ENCODE data around the gene PIPOX.

Gene PIPOX

DNA sequence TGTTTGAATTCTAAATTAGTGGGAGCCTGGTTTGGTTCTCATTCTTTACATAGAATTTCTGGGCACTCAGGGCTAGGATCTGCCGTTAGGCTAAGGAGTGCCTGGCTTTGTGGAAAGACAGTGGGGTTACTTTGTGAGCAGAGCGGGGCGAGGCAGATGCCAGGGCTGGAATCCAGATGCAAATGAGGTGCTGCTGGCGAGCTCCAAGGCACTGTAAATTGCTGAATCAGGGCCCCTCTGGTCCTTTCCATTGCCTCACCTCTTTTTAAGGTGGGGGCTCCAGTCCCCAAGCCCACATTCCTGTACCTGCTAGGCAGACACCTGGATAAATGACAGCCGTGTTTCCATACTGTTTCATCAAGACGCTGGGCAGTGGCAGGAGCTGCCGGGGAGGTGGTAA is 33.8 kb downstream of the PIPOX start:
- Histone ChIP-seq H3K4me2 (ENCODE audit: low read length) (no peak overlapping the region), H3K79me2 (ENCODE audit: low read length) (no peaks in the 10 kb centered on the region), H3K4me1 (ENCODE audit: low read length) (no peaks in the 10 kb centered on the region), H3K9me3 (ENCODE audit: insufficient read depth, low read length) (no peaks in the 10 kb centered on the region), H3K9ac (ENCODE audit: low read length) (no peak overlapping the region), H2AFZ (ENCODE audit: low read depth, low read length) (no peak overlapping the region), H4K20me1 (ENCODE audit: insufficient read depth, low read length) (no peaks in the 10 kb centered on the region), H3K27ac (ENCODE audit: low read length) (no peak overlapping the region), H3K4me3 (ENCODE audit: low read length) (no peak overlapping the region), H3K27me3 (ENCODE audit: low read depth, low read length) (no peaks in the 10 kb centered on the region), H3K36me3 (replicated peaks; ENCODE audit: low read depth, low read length) (no peaks in the 10 kb centered on the region)
- TF ChIP-seq EZH2phosphoT487 (IDR thresholded peaks at IDR 0.05; ENCODE audit: low read depth), result no peak
- TF ChIP-seq, protein P1, sequence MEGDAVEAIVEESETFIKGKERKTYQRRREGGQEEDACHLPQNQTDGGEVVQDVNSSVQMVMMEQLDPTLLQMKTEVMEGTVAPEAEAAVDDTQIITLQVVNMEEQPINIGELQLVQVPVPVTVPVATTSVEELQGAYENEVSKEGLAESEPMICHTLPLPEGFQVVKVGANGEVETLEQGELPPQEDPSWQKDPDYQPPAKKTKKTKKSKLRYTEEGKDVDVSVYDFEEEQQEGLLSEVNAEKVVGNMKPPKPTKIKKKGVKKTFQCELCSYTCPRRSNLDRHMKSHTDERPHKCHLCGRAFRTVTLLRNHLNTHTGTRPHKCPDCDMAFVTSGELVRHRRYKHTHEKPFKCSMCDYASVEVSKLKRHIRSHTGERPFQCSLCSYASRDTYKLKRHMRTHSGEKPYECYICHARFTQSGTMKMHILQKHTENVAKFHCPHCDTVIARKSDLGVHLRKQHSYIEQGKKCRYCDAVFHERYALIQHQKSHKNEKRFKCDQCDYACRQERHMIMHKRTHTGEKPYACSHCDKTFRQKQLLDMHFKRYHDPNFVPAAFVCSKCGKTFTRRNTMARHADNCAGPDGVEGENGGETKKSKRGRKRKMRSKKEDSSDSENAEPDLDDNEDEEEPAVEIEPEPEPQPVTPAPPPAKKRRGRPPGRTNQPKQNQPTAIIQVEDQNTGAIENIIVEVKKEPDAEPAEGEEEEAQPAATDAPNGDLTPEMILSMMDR (IDR thresholded peaks at IDR 0.05; ENCODE audit: low read depth, low read length), result no peak

DNA sequence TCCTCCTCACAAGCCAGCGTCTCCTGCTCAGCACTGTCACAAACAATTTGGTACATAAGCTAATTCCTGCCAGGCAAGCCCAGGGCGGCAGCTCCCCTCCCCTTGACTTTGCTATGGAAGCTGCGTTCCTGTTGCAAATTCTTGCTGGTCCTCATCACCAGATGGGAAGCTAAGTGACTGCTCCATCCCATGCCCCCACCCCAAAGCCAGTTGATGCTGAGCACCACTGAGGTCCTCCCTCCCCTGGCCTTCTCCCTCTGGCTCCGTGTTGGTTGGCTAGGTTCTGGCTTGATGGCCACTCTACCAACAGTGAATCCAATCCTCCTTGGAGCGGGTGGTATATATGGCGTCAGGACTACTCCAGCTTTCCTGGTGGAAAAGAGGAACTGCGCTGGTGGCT is 34.4 kb downstream of the PIPOX start:
- H3K36me3 ChIP-seq (replicated peaks; ENCODE audit: low read depth, low read length), result no peaks in the 10 kb centered on the region
- no peak overlapping the region for H3K4me3 ChIP-seq (ENCODE audit: low read length)
- no peak overlapping the region for H3K27ac ChIP-seq (ENCODE audit: low read length)

DNA sequence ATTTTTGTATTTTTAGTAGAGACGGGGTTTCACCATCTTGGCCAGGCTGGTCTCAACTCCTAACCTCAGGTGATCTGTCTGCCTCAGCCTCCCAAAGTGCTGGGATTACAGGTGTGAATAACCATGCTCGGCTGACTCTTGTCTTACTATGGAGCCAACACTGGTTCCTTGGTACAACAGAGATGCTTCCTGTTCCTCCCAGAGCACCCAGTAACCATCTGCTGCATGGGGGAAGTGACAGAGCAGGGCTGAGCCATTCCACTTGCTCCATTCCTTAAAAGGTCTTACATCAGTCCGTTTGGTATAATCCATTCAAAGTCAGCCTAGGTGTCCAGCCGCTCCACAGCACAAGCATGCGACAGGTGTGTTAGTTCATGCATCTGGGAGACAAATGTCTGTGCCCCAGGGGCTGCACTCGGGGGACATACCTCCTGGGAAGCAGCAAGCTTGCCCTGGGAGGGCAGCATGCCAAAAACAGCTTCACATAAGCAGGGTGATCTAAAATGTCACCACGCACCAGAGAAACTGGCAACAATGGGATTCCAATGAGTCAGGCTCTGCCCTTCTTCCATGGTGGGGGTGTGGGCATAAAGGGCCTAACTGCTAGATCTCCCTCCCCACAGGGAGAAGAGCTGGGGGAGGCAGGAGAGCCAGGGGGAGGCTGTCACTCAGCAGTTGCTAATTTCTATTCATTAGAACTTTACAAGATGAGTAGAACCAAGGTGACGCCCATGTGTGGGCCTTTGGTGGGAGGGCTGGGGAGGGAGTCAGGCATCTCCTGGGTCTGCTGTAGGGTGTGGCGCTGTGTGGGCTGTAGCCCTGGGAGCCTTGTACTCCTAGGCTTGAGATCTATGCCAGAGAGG is 35.5 kb downstream of the PIPOX start:
- no peak overlapping the region for H3K4me3 ChIP-seq (ENCODE audit: low read length)
- no peak overlapping the region for H2AFZ ChIP-seq (ENCODE audit: low read depth, low read length)
- no peak overlapping the region for H3K9ac ChIP-seq (ENCODE audit: low read length)
- H3K36me3 ChIP-seq (replicated peaks; ENCODE audit: low read depth, low read length), result no peaks in the 10 kb centered on the region
- H3K79me2 ChIP-seq (ENCODE audit: low read length), result no peaks in the 10 kb centered on the region
- TF ChIP-seq EZH2phosphoT487 (IDR thresholded peaks at IDR 0.05; ENCODE audit: low read depth), result no peak
- TF ChIP-seq, protein P1 (IDR thresholded peaks at IDR 0.05; ENCODE audit: low read depth, low read length), result no peak
- no peaks in the 10 kb centered on the region for H3K4me1 ChIP-seq (ENCODE audit: low read length)
- no peaks in the 10 kb centered on the region for H3K9me3 ChIP-seq (ENCODE audit: insufficient read depth, low read length)
- no peaks in the 10 kb centered on the region for H4K20me1 ChIP-seq (ENCODE audit: insufficient read depth, low read length)
- no peaks in the 10 kb centered on the region for H3K27me3 ChIP-seq (ENCODE audit: low read depth, low read length)
- no peak overlapping the region for H3K4me2 ChIP-seq (ENCODE audit: low read length)
- H3K27ac ChIP-seq (ENCODE audit: low read length), result no peak overlapping the region

More for the DNA sequence above, 34.4 kb downstream of the PIPOX start:
- Histone ChIP-seq H3K4me1 (ENCODE audit: low read length) (no peaks in the 10 kb centered on the region), H4K20me1 (ENCODE audit: insufficient read depth, low read length) (no peaks in the 10 kb centered on the region), H3K4me2 (ENCODE audit: low read length) (no peak overlapping the region), H3K9me3 (ENCODE audit: insufficient read depth, low read length) (no peaks in the 10 kb centered on the region), H3K27me3 (ENCODE audit: low read depth, low read length) (no peaks in the 10 kb centered on the region), H2AFZ (ENCODE audit: low read depth, low read length) (no peak overlapping the region), H3K9ac (ENCODE audit: low read length) (no peak overlapping the region), H3K79me2 (ENCODE audit: low read length) (no peaks in the 10 kb centered on the region)
- TF ChIP-seq, protein P1 (IDR thresholded peaks at IDR 0.05; ENCODE audit: low read depth, low read length), result no peak
- no peak for TF ChIP-seq EZH2phosphoT487 (IDR thresholded peaks at IDR 0.05; ENCODE audit: low read depth)

DNA sequence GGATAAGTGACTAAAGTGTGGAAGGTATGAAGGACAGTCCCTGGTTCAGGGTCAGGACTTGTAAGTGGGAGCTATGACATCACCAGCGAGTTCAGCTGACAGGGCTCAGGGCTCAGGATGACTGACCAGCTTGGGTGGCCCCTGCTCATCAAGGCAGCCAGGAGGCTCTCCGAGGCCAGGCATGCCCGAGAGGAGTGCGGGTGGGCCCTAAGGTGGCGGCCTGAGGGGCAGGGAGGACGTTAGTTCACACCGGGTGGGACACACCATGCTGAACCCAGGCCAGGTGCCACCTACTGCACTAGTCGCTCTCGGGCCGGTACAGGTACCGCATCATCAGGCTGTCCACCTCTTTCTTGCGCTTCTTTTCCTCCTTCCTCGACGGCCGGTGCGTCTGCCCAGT is 36.5 kb downstream of the PIPOX start:
- no peak overlapping the region for H3K27ac ChIP-seq (ENCODE audit: low read length)
- H3K4me2 ChIP-seq (ENCODE audit: low read length), result no peak overlapping the region
- H3K4me1 ChIP-seq (ENCODE audit: low read length), result no peaks in the 10 kb centered on the region
- no peak overlapping the region for H3K9ac ChIP-seq (ENCODE audit: low read length)
- no peaks in the 10 kb centered on the region for H3K79me2 ChIP-seq (ENCODE audit: low read length)
- H4K20me1 ChIP-seq (ENCODE audit: insufficient read depth, low read length), result no peaks in the 10 kb centered on the region
- no peak overlapping the region for H2AFZ ChIP-seq (ENCODE audit: low read depth, low read length)
- TF ChIP-seq EZH2phosphoT487 (IDR thresholded peaks at IDR 0.05; ENCODE audit: low read depth), result no peak
- TF ChIP-seq, protein P1 (IDR thresholded peaks at IDR 0.05; ENCODE audit: low read depth, low read length), result no peak
- no peaks in the 10 kb centered on the region for H3K27me3 ChIP-seq (ENCODE audit: low read depth, low read length)
- H3K36me3 ChIP-seq (replicated peaks; ENCODE audit: low read depth, low read length), result no peaks in the 10 kb centered on the region
- H3K9me3 ChIP-seq (ENCODE audit: insufficient read depth, low read length), result no peaks in the 10 kb centered on the region
- no peak overlapping the region for H3K4me3 ChIP-seq (ENCODE audit: low read length)
